OCI-LY7 (cell line): ENCODE measurements around the gene HRC. TPM values are rescaled to one million over a fixed set of nuclear protein-coding genes. Genes with fewer than 3 reads are reported as not detected.
A peak's percentile ranks its signal among the peaks of the same experiment; 100 is the strongest.

Experiments used
- BruUV-seq: library from RNA; stranded (reverse); fragments of 400-500 nt; replicated peaks from 2 replicates; lab custom pipeline; 2021; lab: Mats Ljungman, UMichigan
- CTCF ChIA-PET: fragments of 300-600 bp; sonication (Branson Sonifier 250); formaldehyde crosslinking; loops from one replicate; lab custom pipeline; 2022; ENCODE audit warnings: antibody characterized with exemption; ENCODE audit not compliant: unreplicated experiment; lab: Charles Lee
- POLR2A ChIA-PET: fragments of 300-600 bp; sonication (Branson Sonifier 250); formaldehyde crosslinking; loops from one replicate; lab custom pipeline; 2022; ENCODE audit warnings: antibody characterized with exemption; lab: Charles Lee
- DNase-seq: peaks from one replicate; pipeline ENCODE4 v3.0.0-alpha.2; 2015; ENCODE audit warnings: low spot score
- H2AFZ ChIP-seq: fragments of 200-600 bp; sonication (generic), shearing (Covaris generic); 2 replicates; pipeline ENCODE4 v1.6.1; 2014; ENCODE audit warnings: mild to moderate bottlenecking, antibody characterized with exemption, low read length, moderate library complexity
- H3K27ac ChIP-seq: fragments of 200-600 bp; sonication (generic); 2 replicates; pipeline ENCODE4 v1.5.1; 2014; ENCODE audit warnings: mixed run types, low read depth, mild to moderate bottlenecking, moderate library complexity, low read length, inconsistent platforms; ENCODE audit not compliant: poor library complexity, severe bottlenecking
- H3K36me3 ChIP-seq: fragments of 200-600 bp; sonication (generic); 2 replicates; pipeline ENCODE4 v1.6.1; 2014; ENCODE audit warnings: mild to moderate bottlenecking, antibody characterized with exemption, low read length, moderate library complexity, mixed read lengths; ENCODE audit not compliant: insufficient read depth
- H3K4me1 ChIP-seq: fragments of 200-600 bp; sonication (generic); 2 replicates; pipeline ENCODE4 v1.5.1; 2014; ENCODE audit warnings: mild to moderate bottlenecking, low read length; ENCODE audit not compliant: insufficient read depth, poor library complexity, severe bottlenecking
- H3K4me2 ChIP-seq: fragments of 200-600 bp; sonication (generic); 2 replicates; pipeline ENCODE4 v1.6.1; 2014; ENCODE audit warnings: mild to moderate bottlenecking, low read length
- H3K4me3 ChIP-seq: fragments of 200-600 bp; sonication (generic); 2 replicates; pipeline ENCODE4 v1.5.1; 2014; ENCODE audit warnings: mild to moderate bottlenecking, low read depth, low read length; ENCODE audit not compliant: poor library complexity, severe bottlenecking
- H3K79me2 ChIP-seq: fragments of 200-600 bp; sonication (generic); 2 replicates; pipeline ENCODE4 v1.6.1; 2016; ENCODE audit warnings: low read depth, mild to moderate bottlenecking, low read length, moderate library complexity, mixed read lengths; ENCODE audit not compliant: insufficient read depth
- H3K9me2 ChIP-seq: fragments of 200-600 bp; sonication (generic); 2 replicates; pipeline ENCODE4 v1.6.1; 2016; ENCODE audit warnings: mild to moderate bottlenecking, low read length, mixed read lengths; ENCODE audit not compliant: insufficient read depth
- H3K9me3 ChIP-seq: fragments of 200-600 bp; sonication (generic); 2 replicates; pipeline ENCODE4 v1.6.1; 2014; ENCODE audit warnings: mild to moderate bottlenecking, mixed run types, low read length, mixed read lengths
- H4K20me1 ChIP-seq: fragments of 200-600 bp; sonication (generic); 2 replicates; pipeline ENCODE4 v1.6.1; 2014; ENCODE audit warnings: mild to moderate bottlenecking, antibody characterized with exemption, low read length, moderate library complexity, mixed read lengths; ENCODE audit not compliant: insufficient read depth
- EZH2phosphoT487 ChIP-seq: fragments of 200-600 bp; sonication (generic); IDR thresholded peaks from 2 replicates; pipeline ENCODE4 v1.6.1; 2018; ENCODE audit warnings: low read depth, borderline replicate concordance, mild to moderate bottlenecking, mixed run types, antibody characterized with exemption, low read length, moderate library complexity, mixed read lengths
- intact Hi-C: fragments of 100-400 bp; cut with micrococcal nuclease; formaldehyde crosslinking; loops from one replicate; pipeline ENCODE4 v1.10.0; 2022; ENCODE audit not compliant: unreplicated experiment
- total RNA-seq, 2 experiments: library from RNA; depleted of rRNA in 1 of 2; stranded (reverse); fragments of >200 nt in 1 of 2; shearing (Covaris generic) in 1 of 2; gene quantifications; 2 replicates each; pipeline ENCODE4 v1.2.3, GENCODE V29; 2014 to 2022
- TF ChIP-seq, protein P1 (sequence below): fragments of 200-600 bp; sonication (generic); conservative IDR thresholded peaks from 2 replicates; pipeline ENCODE4 v1.5.1; 2014; ENCODE audit warnings: mild to moderate bottlenecking, antibody characterized with exemption, low read length, moderate library complexity, mixed read lengths

HRC gene
- total RNA-seq, 2 experiments from 2014 or later: not detected

DNA sequence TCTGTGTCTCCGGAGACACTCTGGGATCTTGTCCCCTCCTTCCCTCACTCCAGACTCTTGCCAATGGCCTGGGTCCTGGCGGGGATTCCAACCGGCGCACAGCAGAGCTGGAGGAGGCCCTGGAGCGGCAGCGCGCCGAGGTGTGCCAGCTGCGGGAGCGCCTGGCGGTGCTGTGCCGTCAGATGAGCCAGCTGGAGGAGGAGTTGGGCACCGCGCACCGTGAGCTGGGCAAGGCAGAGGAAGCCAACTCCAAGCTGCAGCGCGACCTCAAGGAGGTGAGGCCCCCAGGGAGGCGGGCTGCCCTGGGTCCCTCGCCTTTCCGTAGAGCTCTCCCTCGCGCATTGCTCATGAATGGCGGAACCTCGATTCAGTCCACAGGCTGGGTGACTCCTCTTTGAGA, 24.9 kb downstream of the HRC start:
- Histone ChIP-seq H3K4me3 (no peak overlapping the region), H3K27ac (no peak overlapping the region), H3K79me2 (no peaks in the 10 kb centered on the region), H3K9me2 (no peaks in the 10 kb centered on the region), H2AFZ (no peak overlapping the region), H4K20me1 (no peaks in the 10 kb centered on the region), H3K4me1 (peaks cover 16% of the 10 kb centered on the region), H3K9me3 (no peaks in the 10 kb centered on the region), H3K4me2 (no peak overlapping the region), H3K36me3 (peaks cover 6% of the 10 kb centered on the region; the same call in 1 of the 2 replicates)
- TF ChIP-seq, protein P1, sequence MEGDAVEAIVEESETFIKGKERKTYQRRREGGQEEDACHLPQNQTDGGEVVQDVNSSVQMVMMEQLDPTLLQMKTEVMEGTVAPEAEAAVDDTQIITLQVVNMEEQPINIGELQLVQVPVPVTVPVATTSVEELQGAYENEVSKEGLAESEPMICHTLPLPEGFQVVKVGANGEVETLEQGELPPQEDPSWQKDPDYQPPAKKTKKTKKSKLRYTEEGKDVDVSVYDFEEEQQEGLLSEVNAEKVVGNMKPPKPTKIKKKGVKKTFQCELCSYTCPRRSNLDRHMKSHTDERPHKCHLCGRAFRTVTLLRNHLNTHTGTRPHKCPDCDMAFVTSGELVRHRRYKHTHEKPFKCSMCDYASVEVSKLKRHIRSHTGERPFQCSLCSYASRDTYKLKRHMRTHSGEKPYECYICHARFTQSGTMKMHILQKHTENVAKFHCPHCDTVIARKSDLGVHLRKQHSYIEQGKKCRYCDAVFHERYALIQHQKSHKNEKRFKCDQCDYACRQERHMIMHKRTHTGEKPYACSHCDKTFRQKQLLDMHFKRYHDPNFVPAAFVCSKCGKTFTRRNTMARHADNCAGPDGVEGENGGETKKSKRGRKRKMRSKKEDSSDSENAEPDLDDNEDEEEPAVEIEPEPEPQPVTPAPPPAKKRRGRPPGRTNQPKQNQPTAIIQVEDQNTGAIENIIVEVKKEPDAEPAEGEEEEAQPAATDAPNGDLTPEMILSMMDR: no peak
- no peak for TF ChIP-seq EZH2phosphoT487
- intact Hi-C loops: loop anchor here (5.0 kb wide), 1 partner anchor 308 kb away; no protein-coding TSS in a partner anchor
- ChIA-PET POLR2A (no interaction called here), CTCF (interaction anchor here (0.9 kb wide), 1 partner anchor 19 kb away, joined by 5 read pairs; no protein-coding TSS in a partner anchor)
- BruUV-seq: no TSS peak
- no peak for DNase-seq

GRCh38 chr19:49129238-49129583, 26.0 kb downstream of the HRC start:
- Histone ChIP-seq H3K4me2 (peak overlapping the region; percentile 84), H3K79me2 (no peaks in the 10 kb centered on the region)
- intact Hi-C loops: loop anchor here (5.0 kb wide), 1 partner anchor 543 kb away; no protein-coding TSS in a partner anchor

More at GRCh38 chr19:49129238-49129583, 26.0 kb downstream of the HRC start:
- BruUV-seq: no TSS peak
- Histone ChIP-seq H3K4me1 (peaks cover 16% of the 10 kb centered on the region), H3K9me3 (no peaks in the 10 kb centered on the region), H3K27ac (no peak overlapping the region), H3K36me3 (peaks cover 2% of the 10 kb centered on the region; the same call in 1 of the 2 replicates), H3K9me2 (no peaks in the 10 kb centered on the region), H4K20me1 (no peaks in the 10 kb centered on the region), H3K4me3 (peak overlapping the region; percentile 67), H2AFZ (no peak overlapping the region)
- DNase-seq: no peak
- ChIA-PET CTCF (no interaction called here), POLR2A (no interaction called here)
- no peak for TF ChIP-seq EZH2phosphoT487
- TF ChIP-seq, protein P1: no peak
